GM12873 (cell line): ENCODE results near the gene RAD51B.

Experiments
- TF ChIP-seq, protein P1 (sequence below): IDR thresholded peaks from 2 replicates; pipeline ENCODE4 v1.5.1; 2012; ENCODE audit warnings: low read depth, mild to moderate bottlenecking, moderate library complexity, low read length, control low read depth; ENCODE audit not compliant: insufficient read depth; ENCODE audit errors: missing control alignments

Gene RAD51B

DNA sequence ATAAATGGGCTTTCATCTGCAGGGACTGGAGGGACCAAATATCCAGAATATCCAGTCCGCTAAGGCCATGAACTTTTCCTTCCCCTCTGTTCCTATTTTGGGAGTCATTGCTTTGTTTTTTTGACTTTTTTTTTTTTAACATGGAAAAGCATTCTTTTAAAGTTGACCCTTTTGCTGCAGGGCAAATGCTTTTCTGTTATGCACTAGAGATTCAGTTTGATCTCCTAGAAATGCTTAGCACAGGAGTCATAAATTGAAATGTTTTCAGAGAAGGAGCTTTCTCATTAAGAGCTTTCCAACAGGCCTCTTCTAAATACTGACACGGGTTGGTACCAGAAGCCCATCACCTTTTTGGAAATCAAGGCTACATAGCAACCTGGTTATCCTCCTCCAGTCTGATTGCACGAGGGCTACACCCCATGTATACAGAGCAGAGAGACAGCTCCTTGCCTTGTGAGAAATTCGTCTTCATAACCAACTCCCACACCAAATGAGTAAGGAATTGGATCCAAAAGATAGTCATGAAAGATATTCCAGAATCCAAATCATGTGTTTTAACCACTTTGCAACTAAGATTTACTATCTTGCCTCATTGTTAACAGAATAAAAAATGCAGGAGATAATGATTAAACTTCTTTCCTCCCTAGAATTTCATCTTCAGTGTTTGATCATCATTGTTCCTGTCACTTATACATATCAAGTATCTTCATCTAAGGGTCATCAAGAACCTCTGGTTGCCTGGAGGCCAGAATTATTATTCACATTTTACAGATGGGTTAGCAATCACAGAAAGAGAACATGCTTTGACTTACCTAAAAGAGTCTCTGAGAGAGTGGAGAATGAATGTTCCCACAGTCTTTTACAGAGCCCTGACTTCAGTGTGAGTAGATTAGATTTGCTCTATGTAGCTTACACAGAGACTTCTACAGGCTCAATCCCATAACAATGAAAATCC is 583.9 kb downstream of the RAD51B start:
- TF ChIP-seq, protein P1, sequence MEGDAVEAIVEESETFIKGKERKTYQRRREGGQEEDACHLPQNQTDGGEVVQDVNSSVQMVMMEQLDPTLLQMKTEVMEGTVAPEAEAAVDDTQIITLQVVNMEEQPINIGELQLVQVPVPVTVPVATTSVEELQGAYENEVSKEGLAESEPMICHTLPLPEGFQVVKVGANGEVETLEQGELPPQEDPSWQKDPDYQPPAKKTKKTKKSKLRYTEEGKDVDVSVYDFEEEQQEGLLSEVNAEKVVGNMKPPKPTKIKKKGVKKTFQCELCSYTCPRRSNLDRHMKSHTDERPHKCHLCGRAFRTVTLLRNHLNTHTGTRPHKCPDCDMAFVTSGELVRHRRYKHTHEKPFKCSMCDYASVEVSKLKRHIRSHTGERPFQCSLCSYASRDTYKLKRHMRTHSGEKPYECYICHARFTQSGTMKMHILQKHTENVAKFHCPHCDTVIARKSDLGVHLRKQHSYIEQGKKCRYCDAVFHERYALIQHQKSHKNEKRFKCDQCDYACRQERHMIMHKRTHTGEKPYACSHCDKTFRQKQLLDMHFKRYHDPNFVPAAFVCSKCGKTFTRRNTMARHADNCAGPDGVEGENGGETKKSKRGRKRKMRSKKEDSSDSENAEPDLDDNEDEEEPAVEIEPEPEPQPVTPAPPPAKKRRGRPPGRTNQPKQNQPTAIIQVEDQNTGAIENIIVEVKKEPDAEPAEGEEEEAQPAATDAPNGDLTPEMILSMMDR: no peak

DNA sequence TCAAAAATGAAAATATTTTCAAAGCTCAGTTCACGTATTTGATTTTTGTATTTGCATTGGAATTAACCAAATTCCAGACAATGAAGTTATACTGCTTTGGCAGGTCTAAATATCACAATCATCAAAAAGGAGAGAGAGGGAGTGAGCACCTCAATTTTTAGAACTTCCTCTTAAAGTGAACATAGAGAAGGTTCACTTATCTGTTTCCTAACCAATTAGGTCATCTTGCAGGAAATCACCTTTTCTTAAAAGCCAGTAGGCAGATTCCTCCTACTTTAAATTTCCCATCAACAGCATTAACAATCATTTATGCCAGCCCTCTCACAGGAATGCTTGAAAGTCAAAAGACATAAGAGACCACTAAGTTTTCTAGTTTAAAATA is 584.6 kb downstream of the RAD51B start:
- TF ChIP-seq, protein P1: no peak

DNA sequence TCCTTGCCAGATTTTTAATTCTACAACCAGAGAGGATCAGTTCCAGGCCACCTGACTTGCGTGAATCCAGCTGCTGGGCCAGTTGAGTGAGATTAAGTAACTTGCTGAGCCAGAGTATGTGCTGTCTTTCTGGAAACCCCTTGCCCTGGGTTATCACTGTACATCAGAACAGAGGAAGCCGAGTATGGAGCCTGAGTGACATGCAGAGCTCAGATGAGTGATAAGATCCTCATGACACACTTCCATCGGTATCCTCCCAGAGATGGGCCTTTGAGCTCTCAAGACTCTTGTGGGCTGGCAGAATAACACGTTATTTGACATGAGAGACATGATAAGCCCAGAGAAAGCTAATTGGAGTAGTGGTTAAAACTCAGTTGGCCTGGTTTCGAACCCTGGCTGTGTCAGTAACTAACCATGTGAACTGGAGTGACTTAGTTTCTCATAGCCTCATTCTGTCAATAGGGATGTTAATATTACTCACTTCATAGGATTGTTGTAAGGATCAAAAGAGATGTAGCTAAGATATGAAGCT is 585.1 kb downstream of the RAD51B start:
- TF ChIP-seq, protein P1: no peak

DNA sequence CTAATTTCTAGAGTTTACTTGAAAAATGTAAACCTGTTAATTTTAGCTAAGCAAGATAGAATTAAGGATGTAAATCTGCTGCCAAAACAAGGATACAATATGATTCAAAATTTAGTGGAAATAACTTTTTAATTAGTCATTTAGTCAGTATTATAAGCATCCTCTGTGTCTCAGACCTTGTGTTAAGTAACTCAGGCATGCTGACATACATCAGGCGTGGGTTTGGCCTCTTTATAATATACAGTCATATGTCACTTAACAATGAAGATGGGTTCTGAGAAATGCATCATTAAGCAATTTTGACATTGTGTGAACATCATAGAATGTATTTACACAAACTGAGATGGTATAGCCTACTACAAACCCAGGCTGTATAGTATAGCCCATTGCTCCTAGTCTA is 586.4 kb downstream of the RAD51B start:
- TF ChIP-seq, protein P1: no peak

DNA sequence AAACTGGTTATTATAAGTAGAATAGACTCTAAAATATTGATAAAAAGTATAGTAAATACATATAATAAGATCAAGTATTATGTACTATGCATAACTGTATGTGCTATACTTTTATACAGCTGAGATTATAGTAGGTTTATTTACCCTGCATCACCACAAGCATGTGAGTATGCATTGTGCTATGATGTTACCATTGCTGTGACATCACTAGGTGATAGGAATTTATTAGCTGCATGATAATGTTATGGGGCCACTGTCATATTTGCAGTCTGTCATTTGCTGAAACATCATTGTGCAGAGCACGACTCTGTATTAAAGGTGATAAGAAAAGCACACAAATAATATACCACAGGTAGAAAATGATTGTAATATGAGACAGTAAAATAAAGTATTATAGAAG is 587.7 kb downstream of the RAD51B start:
- TF ChIP-seq, protein P1: no peak

DNA sequence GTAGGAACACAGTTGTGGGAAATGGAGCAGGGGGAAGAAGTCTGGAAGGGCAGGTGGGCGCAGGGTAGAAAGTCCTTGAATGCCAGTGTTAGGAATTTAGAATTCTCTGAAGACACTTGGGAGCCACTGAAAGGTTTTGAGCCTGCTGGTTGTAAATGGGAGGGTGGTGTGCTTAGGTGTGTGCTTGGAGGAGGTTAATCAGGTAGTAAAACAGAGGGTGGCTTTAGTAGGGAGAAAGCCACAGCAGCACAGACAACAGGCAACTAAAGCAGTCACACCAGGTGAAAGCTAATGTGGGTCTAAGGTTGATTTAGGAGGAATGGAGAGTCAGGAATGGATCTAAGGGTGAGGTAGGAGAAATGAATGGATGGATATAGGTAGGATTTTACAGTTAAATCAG is 588.2 kb downstream of the RAD51B start:
- TF ChIP-seq, protein P1: no peak

DNA sequence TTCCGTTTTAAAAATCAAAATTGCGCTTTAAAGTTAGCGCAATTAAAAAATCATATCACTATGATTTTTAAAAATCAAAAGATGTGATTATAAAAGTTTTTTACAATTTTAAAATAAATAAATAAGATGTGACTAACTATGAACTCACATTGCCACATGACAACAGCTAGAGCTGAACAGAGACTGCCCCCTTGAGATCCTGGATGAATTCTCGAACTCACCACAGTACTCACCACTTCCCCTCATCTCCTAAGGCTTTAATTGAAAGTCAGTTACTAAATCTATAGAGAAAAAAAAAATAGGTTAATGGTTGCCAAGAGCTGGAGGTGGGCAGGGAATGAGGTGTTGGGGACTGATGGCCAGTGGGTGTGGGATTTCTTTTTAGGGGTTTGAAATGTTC is 589.1 kb downstream of the RAD51B start:
- TF ChIP-seq, protein P1: peak; percentile 32
